ENCODE measurements around the gene HAPLN1.

GRCh38 chr5:83614841-83615240 lies 105.8 kb downstream of the HAPLN1 start:
- TF ChIP-seq CTCF (IDR thresholded peaks at IDR 0.05; ENCODE audit: low read depth, low read length, poor library complexity, severe bottlenecking) = no peak
- no peak for TF ChIP-seq EZH2phosphoT487 (IDR thresholded peaks at IDR 0.05; ENCODE audit: borderline replicate concordance, low read length)
